ENCODE data around the gene ATP2B3. TPM values are rescaled to one million over a fixed set of nuclear protein-coding genes. Genes with fewer than 3 reads are reported as not detected.

The ATP2B3 gene
- total and polyA plus RNA-seq, 2 of the 4 experiments (the other 2 are of a cell fraction), result under 0.01 to 0.03 TPM

DNA sequence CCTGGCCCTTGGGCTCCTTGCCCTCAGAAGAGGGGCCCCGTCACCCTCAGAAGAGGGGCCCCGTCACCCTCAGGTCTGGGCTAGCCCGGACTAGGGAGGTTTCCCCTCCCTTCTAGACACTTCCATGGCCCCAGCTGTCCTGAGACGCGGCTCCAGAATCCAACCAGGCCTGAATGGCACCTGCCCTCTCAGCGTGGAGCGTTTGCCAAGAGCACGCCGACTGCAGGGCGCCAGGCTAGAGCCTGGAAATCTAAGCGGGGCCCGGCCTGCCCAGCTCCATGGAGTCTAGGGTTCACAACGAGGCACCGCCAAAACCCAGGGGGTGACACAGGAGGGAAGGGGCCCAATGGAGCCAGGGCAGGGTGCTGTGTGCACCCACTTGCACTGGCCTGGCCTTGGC is 7.8 kb upstream of the ATP2B3 start:
- Histone ChIP-seq H3K23ac (ENCODE audit: low read depth, low read length) (no peak overlapping the region), H3K4me1 (ENCODE audit: control insufficient read depth, insufficient read depth, low read length) (no peaks in the 10 kb centered on the region), H2AK5ac (ENCODE audit: low read depth, low read length) (no peak overlapping the region), H3K14ac (replicated peaks; ENCODE audit: low read depth, low read length) (no peak overlapping the region), H3K9ac (ENCODE audit: low read depth, low read length) (no peak overlapping the region), H3K4me3 (ENCODE audit: insufficient read depth, low read depth, low read length) (no peak overlapping the region), H2BK5ac (ENCODE audit: low read depth, low read length, poor library complexity, severe bottlenecking) (no peak overlapping the region), H3K9me1 (ENCODE audit: insufficient read depth, low read length) (no peaks in the 10 kb centered on the region; the same call in 1 of the 2 replicates), H4K20me1 (ENCODE audit: insufficient read depth, low read length) (no peaks in the 10 kb centered on the region), H2AFZ (replicated peaks; ENCODE audit: low read length, poor library complexity) (no peak overlapping the region), H3K36me3 (ENCODE audit: control insufficient read depth, insufficient read depth, low read length) (peaks cover under 1% of the 10 kb centered on the region; the same call in 1 of the 2 replicates), H4K91ac (ENCODE audit: insufficient read depth, low read depth, low read length) (no peak overlapping the region), H3K79me1 (ENCODE audit: low read depth in 1 of 2, low read length in 2 of 2) (no peaks in the 10 kb centered on the region), H3K27ac (ENCODE audit: insufficient read depth, low read length) (no peak overlapping the region), H3K18ac (ENCODE audit: low read depth, low read length) (no peak overlapping the region), H3K56ac (ENCODE audit: extremely low read depth, insufficient read depth, low read length) (no peak overlapping the region), H3K4ac (ENCODE audit: low read depth, low read length) (no peak overlapping the region), H4K5ac (ENCODE audit: low read depth, low read length) (no peak overlapping the region), H3K27me3 (ENCODE audit: control insufficient read depth, insufficient read depth, low read length) (no peaks in the 10 kb centered on the region; the same call in 1 of the 2 replicates), H2BK120ac (ENCODE audit: low read depth, low read length) (no peak overlapping the region), H3K4me2 (ENCODE audit: low read depth, low read length) (no peak overlapping the region), H4K8ac (ENCODE audit: low read depth in 2 of 2, low read length in 2 of 2) (no peak overlapping the region), H2AK9ac (replicated peaks; ENCODE audit: low read depth, low read length, poor library complexity) (no peak overlapping the region), H2BK20ac (ENCODE audit: low read depth, low read length) (no peak overlapping the region), H3K9me3 (ENCODE audit: control insufficient read depth, insufficient read depth, low read length) (no peaks in the 10 kb centered on the region), H2BK15ac (ENCODE audit: low read depth, low read length) (no peak overlapping the region)
- ChIA-PET CTCF (no interaction called here), POLR2A (ENCODE audit: unreplicated experiment) (no interaction called here)
- intact Hi-C loops (cut with micrococcal nuclease) (no loop called here), in situ Hi-C loops (cut with MboI; ENCODE audit: low sequenced_read_pairs) (no loop called here), dilution Hi-C loops (cut with HindIII; ENCODE audit: low sequenced_read_pairs, unreplicated experiment) (no loop called here)
- BruUV-seq (replicated peaks), result no TSS peak
- DNase-seq (no peak), ATAC-seq (ENCODE audit: low read depth) (no peak)
- 82% methylated on average over 9 of the region's 14 CpGs; no CpG with 5 or more reads in 1 of the 2 experiments for WGBS, 2 experiments (ENCODE audit: extremely low coverage in 2 of 2, insufficient read length in 1 of 2)
- no peak for TF ChIP-seq MXI1 (IDR thresholded peaks at IDR 0.05; ENCODE audit: borderline replicate concordance, low read depth, low read length)
- TF ChIP-seq CHD1 (IDR thresholded peaks at IDR 0.05; ENCODE audit: low read depth, low read length), result no peak
- TF ChIP-seq NFE2L2 (IDR thresholded peaks at IDR 0.05; ENCODE audit: low read depth, low read length), result no peak
- no peak for TF ChIP-seq RCOR1 (IDR thresholded peaks at IDR 0.05; ENCODE audit: insufficient replicate concordance, low read length)
- no peak for TF ChIP-seq RFX5 (IDR thresholded peaks at IDR 0.05; ENCODE audit: low read depth, low read length)
- TF ChIP-seq MAFK (IDR thresholded peaks at IDR 0.05; ENCODE audit: low read depth, low read length), result no peak
